ENCODE results near the gene HDDC2. TPM values are rescaled to one million over a fixed set of nuclear protein-coding genes. Genes with fewer than 3 reads are reported as not detected.

Gene HDDC2
- total RNA-seq, 1 experiment from 2014 or later: 141 TPM

DNA sequence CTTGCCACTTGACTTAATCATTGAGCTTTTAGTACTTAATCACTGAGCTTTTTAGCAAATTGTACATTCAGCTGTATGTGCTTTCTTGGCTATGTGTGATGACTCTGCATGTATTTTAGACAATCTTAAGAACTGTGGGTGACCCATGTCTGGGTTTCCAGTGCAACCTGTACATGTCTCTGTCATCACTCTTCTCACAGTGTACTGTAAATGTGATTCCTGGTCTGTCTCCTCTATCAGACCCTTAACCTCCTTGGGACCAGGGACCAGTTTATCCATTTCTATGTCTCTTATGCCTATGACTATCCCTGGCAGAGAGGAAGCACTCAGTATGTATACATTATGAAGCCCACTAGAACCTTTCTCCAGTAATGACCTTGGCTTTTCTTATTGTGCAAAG lies 36.6 kb upstream of the HDDC2 start:
- POLR2A ChIA-PET: interaction anchor here (0.7 kb wide), 2 partner anchors 10 to 34 kb away, joined by 3 to 5 read pairs; no protein-coding TSS in a partner anchor

GRCh38 chr6:125337706-125338105 lies 35.9 kb upstream of the HDDC2 start:
- intact Hi-C loops (cut with micrococcal nuclease): no loop called here
- H3K36me3 Mint-ChIP-seq (ENCODE audit: insufficient read depth, unreplicated experiment): no peaks in the 10 kb centered on the region
- ChIA-PET POLR2A (interaction anchor here (0.6 to 0.7 kb wide), 2 partner anchors 9 to 139 kb away, joined by 3 to 5 read pairs; no protein-coding TSS in a partner anchor), CTCF (interaction anchor here (0.7 kb wide), 1 partner anchor 432 kb away, joined by 4 read pairs; no protein-coding TSS in a partner anchor)
- H3K27ac Mint-ChIP-seq (ENCODE audit: low read depth, unreplicated experiment): no peak overlapping the region
- H3K9me3 Mint-ChIP-seq (ENCODE audit: unreplicated experiment): no peaks in the 10 kb centered on the region
- TF ChIP-seq CTCF (IDR thresholded peaks at IDR 0.05; ENCODE audit: unreplicated experiment): no peak
- H3K4me1 Mint-ChIP-seq (ENCODE audit: insufficient read depth, unreplicated experiment): no peaks in the 10 kb centered on the region
- BruUV-seq (replicated peaks): no TSS peak
- H3K27me3 Mint-ChIP-seq (ENCODE audit: insufficient read depth, unreplicated experiment): peaks cover 81% of the 10 kb centered on the region
- no peak overlapping the region for H3K4me3 Mint-ChIP-seq (ENCODE audit: unreplicated experiment)
- no peak for DNase-seq (ENCODE audit: unreplicated experiment)

More for the DNA sequence above, 36.6 kb upstream of the HDDC2 start:
- no peak overlapping the region for H3K4me3 Mint-ChIP-seq (ENCODE audit: unreplicated experiment)
- no peaks in the 10 kb centered on the region for H3K4me1 Mint-ChIP-seq (ENCODE audit: insufficient read depth, unreplicated experiment)
- no TSS peak for BruUV-seq (replicated peaks)
- H3K27ac Mint-ChIP-seq (ENCODE audit: low read depth, unreplicated experiment): no peak overlapping the region
- no peak for TF ChIP-seq CTCF (IDR thresholded peaks at IDR 0.05; ENCODE audit: unreplicated experiment)
- DNase-seq (ENCODE audit: unreplicated experiment): no peak
- no peaks in the 10 kb centered on the region for H3K9me3 Mint-ChIP-seq (ENCODE audit: unreplicated experiment)
- H3K36me3 Mint-ChIP-seq (ENCODE audit: insufficient read depth, unreplicated experiment): no peaks in the 10 kb centered on the region
- H3K27me3 Mint-ChIP-seq (ENCODE audit: insufficient read depth, unreplicated experiment): peaks cover 74% of the 10 kb centered on the region
- CTCF ChIA-PET: interaction anchor here (0.7 kb wide), 1 partner anchor 432 kb away, joined by 4 read pairs; no protein-coding TSS in a partner anchor
- intact Hi-C loops (cut with micrococcal nuclease): no loop called here

GRCh38 chr6:125332664-125333063 lies 30.9 kb upstream of the HDDC2 start:
- Mint-ChIP-seq H3K36me3 (ENCODE audit: insufficient read depth, unreplicated experiment) (no peaks in the 10 kb centered on the region), H3K27ac (ENCODE audit: low read depth, unreplicated experiment) (no peak overlapping the region), H3K27me3 (ENCODE audit: insufficient read depth, unreplicated experiment) (peaks cover 93% of the 10 kb centered on the region), H3K4me3 (ENCODE audit: unreplicated experiment) (no peak overlapping the region), H3K4me1 (ENCODE audit: insufficient read depth, unreplicated experiment) (no peaks in the 10 kb centered on the region), H3K9me3 (ENCODE audit: unreplicated experiment) (no peaks in the 10 kb centered on the region)
- intact Hi-C loops (cut with micrococcal nuclease): no loop called here
- no peak for TF ChIP-seq CTCF (IDR thresholded peaks at IDR 0.05; ENCODE audit: unreplicated experiment)
- DNase-seq (ENCODE audit: unreplicated experiment): no peak
- no TSS peak for BruUV-seq (replicated peaks)
- ChIA-PET CTCF (interaction anchor here (0.7 to 1.1 kb wide), 3 partner anchors 19 to 526 kb away, joined by 3 to 7 read pairs (median 3); no protein-coding TSS in a partner anchor), POLR2A (interaction anchor here (0.7 kb wide), 1 partner anchor 9 kb away, joined by 3 read pairs; no protein-coding TSS in a partner anchor)

DNA sequence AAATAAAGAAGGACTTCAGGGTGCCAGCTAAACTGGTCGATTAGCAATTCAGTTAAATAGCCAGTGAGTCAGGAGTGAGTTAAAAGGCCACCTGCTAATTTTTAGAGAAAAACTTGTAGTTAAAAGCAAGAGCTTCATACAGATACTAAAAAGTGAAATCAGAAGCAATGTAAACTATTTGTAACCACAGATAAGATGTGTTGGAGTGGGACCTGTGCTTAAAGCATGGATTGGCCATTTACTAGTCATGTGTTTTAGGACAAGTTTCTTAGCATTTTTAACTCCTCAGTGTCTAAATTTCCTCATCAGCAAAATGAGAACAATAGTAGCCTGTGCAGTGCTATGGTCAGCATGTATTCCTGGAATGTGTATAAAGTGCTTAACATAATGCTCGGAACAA lies 23.8 kb upstream of the HDDC2 start:
- ChIA-PET CTCF (interaction anchor here (0.6 to 1.5 kb wide), 6 partner anchors 11 to 632 kb away, joined by 3 to 4 read pairs (median 3); no protein-coding TSS in a partner anchor), POLR2A (interaction anchor here (0.7 to 1.0 kb wide), 2 partner anchors 15 to 414 kb away, joined by 3 read pairs; no protein-coding TSS in a partner anchor)
- intact Hi-C loops (cut with micrococcal nuclease): no loop called here
- no TSS peak for BruUV-seq (replicated peaks)
- no peak for TF ChIP-seq CTCF (IDR thresholded peaks at IDR 0.05; ENCODE audit: unreplicated experiment)
- peaks cover 63% of the 10 kb centered on the region for H3K27me3 Mint-ChIP-seq (ENCODE audit: insufficient read depth, unreplicated experiment)
- no peak overlapping the region for H3K27ac Mint-ChIP-seq (ENCODE audit: low read depth, unreplicated experiment)
- DNase-seq (ENCODE audit: unreplicated experiment): no peak
- H3K9me3 Mint-ChIP-seq (ENCODE audit: unreplicated experiment): no peaks in the 10 kb centered on the region
- H3K4me3 Mint-ChIP-seq (ENCODE audit: unreplicated experiment): no peak overlapping the region
- no peaks in the 10 kb centered on the region for H3K36me3 Mint-ChIP-seq (ENCODE audit: insufficient read depth, unreplicated experiment)
- H3K4me1 Mint-ChIP-seq (ENCODE audit: insufficient read depth, unreplicated experiment): no peaks in the 10 kb centered on the region
